Fibroblast of the aortic adventitia (primary cell): ENCODE data around the gene DPF3. TPM values are rescaled to one million over a fixed set of nuclear protein-coding genes. Genes with fewer than 3 reads are reported as not detected.

Experiments
- DNase-seq: peaks from one replicate; pipeline ENCODE4 v3.0.0-alpha.2; 2010; ENCODE audit warnings: low read depth
- H3K4me3 ChIP-seq: 2 replicates; pipeline ENCODE4 v1.5.1; 2011; ENCODE audit warnings: low read depth, mild to moderate bottlenecking, control low read depth, low read length, moderate library complexity
- total RNA-seq: library from RNA; depleted of rRNA; stranded (reverse); fragments of >200 nt; gene quantifications from 2 replicates; pipeline ENCODE4 v1.2.3, GENCODE V29; 2012; ENCODE audit warnings: low replicate concordance
- TF ChIP-seq, protein P1 (sequence below): IDR thresholded peaks from 2 replicates; pipeline ENCODE4 v1.5.1; 2011; ENCODE audit warnings: mild to moderate bottlenecking, low read length, control low read depth, inconsistent platforms; ENCODE audit not compliant: insufficient read depth

DPF3 gene
- total RNA-seq, 1 donor: 16.3 TPM

DNA sequence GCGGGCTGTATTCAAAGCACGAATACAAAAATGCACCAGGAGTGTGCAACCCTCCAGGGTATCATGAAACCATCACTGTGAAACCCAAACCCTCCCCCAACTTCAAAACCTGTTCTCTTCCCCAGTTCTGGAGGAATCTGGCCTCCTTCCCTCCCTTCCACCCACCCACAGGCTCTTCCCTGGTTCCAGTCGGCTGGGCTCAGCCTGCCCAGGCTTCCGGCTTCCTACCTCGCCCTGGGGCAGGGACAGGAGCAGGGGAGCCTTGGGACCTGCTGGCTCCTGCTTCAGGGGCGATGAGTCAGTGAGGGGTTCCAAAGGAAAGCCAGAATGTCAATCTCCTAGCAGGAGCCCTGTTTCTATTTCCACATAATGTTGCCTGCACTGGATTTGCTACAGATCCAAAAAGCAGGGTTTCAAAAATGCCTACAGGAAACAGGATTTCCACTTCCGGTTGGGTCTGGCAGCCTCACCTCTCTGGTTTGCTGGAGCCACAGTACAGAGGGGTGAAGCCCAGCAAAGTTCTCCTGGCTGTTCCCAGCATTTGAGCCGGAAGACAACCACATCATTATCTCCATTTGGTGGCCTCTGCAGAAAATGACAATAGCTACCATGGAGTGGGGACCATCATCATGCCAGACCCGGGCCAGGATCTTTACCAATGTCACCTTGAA lies 278.3 kb downstream of the DPF3 start:
- DNase-seq: peak; percentile 79
- no peak overlapping the region for H3K4me3 ChIP-seq
- TF ChIP-seq, protein P1, sequence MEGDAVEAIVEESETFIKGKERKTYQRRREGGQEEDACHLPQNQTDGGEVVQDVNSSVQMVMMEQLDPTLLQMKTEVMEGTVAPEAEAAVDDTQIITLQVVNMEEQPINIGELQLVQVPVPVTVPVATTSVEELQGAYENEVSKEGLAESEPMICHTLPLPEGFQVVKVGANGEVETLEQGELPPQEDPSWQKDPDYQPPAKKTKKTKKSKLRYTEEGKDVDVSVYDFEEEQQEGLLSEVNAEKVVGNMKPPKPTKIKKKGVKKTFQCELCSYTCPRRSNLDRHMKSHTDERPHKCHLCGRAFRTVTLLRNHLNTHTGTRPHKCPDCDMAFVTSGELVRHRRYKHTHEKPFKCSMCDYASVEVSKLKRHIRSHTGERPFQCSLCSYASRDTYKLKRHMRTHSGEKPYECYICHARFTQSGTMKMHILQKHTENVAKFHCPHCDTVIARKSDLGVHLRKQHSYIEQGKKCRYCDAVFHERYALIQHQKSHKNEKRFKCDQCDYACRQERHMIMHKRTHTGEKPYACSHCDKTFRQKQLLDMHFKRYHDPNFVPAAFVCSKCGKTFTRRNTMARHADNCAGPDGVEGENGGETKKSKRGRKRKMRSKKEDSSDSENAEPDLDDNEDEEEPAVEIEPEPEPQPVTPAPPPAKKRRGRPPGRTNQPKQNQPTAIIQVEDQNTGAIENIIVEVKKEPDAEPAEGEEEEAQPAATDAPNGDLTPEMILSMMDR: no peak

DNA sequence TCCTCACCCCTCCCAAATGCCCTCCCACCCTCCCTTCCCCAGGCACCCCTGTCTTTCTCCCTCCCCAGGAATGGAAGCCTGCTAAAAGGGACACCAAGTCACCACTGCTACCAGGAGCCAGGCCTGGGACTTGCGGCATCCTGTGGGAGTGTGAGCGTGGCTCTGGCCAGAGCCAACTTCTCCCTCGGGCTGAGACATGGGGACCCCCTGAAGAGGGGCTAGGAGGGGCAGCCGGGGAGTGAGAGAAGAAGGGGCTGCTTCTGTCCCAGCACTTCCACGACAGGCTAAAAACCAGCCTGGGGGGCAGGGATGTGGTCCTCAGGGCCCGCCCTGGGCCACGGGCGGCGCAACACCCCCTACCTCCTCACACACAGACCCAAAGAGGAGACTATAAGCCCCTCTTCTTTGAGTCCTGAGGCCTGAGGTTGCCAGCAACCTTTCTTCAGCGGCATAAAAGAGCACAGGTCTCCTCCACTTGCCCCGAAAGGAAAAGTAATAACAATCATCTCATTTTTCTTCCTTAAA lies 278.9 kb downstream of the DPF3 start:
- no peak for DNase-seq
- TF ChIP-seq, protein P1: no peak
- no peak overlapping the region for H3K4me3 ChIP-seq

DNA sequence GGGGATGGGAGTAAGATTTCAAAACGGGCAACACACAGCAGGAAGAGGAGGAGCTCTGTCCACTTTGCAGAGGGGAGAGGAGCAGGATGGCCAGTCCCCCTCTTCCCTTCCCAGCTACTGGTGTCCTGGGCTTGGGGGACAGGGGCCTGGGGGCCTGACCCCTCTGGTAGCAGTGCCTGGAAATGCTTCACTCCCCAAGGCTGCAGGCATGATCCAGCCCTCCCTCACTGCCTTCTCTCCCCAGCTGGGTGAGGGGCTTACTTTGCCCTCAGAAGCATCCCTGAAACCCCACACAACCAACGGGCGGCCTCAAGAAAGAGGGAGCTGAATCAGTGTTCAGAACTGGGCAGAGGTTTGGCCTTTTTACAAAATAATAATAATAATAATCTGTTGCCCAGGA lies 279.5 kb downstream of the DPF3 start:
- TF ChIP-seq, protein P1: no peak
- no peak overlapping the region for H3K4me3 ChIP-seq
- DNase-seq: no peak

DNA sequence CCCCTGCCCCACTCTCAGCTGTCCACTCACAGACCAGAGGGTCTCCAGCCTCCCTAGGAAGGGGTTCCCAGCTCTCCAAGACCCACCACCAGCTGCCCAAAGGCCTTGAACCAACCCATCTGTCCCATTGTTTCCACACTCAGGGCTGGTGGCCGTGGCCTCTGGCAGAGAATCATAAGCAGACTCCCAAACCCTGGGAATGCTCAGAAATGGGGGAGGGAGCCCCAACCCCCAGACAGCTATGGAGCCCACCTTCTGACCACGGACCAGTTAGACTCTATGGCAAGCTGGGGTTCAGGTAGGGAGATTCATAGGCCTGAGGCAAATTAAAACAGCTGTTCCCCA lies 280.0 kb downstream of the DPF3 start:
- H3K4me3 ChIP-seq: no peak overlapping the region
- TF ChIP-seq, protein P1: no peak
- no peak for DNase-seq

DNA sequence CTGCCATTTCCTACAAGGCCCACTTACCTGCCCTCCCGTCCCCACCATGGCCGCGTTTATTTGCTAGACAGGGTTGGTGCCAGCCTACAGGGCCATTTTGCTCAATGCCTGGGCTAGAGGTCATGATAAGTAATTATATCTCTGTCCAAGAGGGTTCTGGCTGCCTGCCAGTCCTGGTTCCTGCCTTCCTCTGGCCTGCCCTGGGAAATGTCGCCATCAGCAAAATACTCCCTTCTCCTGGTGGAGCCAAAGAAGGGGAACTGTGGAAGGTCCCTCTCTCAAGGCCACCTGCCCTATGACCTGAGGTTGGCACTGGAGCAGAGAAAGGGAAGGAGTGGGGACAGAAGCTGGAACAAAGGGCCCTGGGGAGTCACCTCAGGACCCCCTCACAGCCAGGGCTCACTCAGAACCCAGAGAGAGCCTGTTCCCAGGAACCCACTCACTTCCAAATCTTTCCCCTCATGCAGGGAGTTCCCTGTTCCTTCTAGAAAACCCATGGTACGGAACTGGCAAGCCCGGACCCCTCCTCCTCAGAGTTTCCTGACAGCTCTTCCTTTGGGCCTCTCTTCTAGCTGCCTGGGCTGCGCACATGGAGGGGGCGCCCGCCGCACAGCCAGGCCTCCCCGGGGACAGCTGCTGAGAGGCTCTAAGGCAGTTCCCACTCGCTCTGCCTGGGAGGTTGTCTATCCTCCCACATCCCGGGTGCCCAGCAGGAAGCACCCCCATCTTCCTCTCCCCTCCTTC lies 280.5 kb downstream of the DPF3 start:
- TF ChIP-seq, protein P1: no peak
- no peak overlapping the region for H3K4me3 ChIP-seq
- DNase-seq: peak; percentile 27

DNA sequence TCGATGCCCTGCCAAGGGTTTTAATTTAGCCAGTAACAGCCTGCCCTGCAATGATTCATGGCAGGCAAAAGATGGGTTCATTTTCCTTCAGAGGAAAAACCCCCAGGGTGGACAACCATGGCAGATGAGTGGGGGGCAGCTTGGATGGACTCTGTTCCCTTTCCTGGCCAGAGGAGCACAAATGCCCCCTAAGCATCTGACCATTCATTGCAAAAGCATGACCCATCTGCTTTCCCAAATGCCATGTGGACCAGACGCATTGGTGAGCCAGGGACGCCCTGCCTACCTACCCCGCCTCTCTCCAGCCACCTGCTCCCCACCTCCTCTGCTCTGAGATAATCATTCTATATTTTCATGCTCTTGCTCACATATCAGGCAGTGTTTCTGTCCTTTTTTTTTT lies 281.9 kb downstream of the DPF3 start:
- H3K4me3 ChIP-seq: no peak overlapping the region
- no peak for DNase-seq
- TF ChIP-seq, protein P1: no peak

DNA sequence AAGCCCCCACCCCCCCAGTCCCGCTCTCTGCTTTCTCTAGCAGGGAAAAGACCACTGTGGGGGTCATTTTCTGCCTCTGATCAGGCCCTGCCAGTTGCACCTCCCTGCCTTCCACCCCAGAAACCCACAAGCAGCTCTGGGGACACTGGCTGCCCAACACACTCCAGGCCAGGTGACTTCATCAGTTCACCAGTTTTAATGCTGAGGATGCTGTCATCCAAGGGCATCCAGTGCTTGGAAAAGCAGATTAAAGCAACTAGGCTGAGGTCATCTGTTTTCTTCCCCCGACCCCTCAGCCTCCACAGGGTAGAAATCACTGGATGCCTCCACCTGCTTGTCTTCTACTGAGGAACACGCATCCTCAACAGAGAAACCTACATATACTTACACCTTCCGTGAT lies 282.4 kb downstream of the DPF3 start:
- TF ChIP-seq, protein P1: no peak
- DNase-seq: no peak
- no peak overlapping the region for H3K4me3 ChIP-seq
